Heart left ventricle (tissue), 16 donors: ENCODE data around the gene RAET1E. TPM values are rescaled to one million over a fixed set of nuclear protein-coding genes. Genes with fewer than 3 reads are reported as not detected.
"Not testable (repeated sequence)": the region's sequence is repeated elsewhere in the genome, so short reads cannot be mapped to it uniquely, and the experiment has no call there.

ENCODE experiments used
- ATAC-seq, 4 donors: fragments of 200-7000 bp; cut with Tn5 transposase; one replicate each; pipeline ENCODE4 v1.9.1; 2020 to 2022; ENCODE audit warnings: moderate library complexity in 4 of 4, mild to moderate bottlenecking in 3 of 4, moderate number of reproducible peaks in 1 of 4
- DNase-seq, 5 donors: peaks; one replicate each; pipeline ENCODE4 v3.0.0-alpha.2; 2020
- H3K27ac ChIP-seq, 12 donors: fragments of 200-600 bp; sonication (generic) in 4 of 12; one replicate each; pipeline versions ENCODE4 v1.5.0 to v1.8.0; 2016 to 2022; ENCODE audit warnings: mild to moderate bottlenecking in 2 of 12
- H3K27me3 ChIP-seq, 9 donors: fragments of 200-600 bp; sonication (generic) in 2 of 9; one replicate each; pipeline versions ENCODE4 v1.5.1 to v1.8.0; 2016 to 2022; ENCODE audit warnings: mild to moderate bottlenecking in 3 of 9
- H3K36me3 ChIP-seq, 9 donors: fragments of 200-600 bp; sonication (generic) in 2 of 9; one replicate each; pipeline versions ENCODE4 v1.5.0 to v1.8.0; 2018 to 2022; ENCODE audit warnings: mild to moderate bottlenecking in 2 of 9
- H3K4me1 ChIP-seq, 12 donors: fragments of 200-600 bp; sonication (generic) in 4 of 12; one replicate each; pipeline versions ENCODE4 v1.5.0 to v1.8.0; 2016 to 2022; ENCODE audit warnings: mild to moderate bottlenecking in 3 of 12
- H3K4me3 ChIP-seq, 12 donors: fragments of 200-600 bp; sonication (generic) in 4 of 12; one replicate each; pipeline versions ENCODE4 v1.5.0 to v1.8.0; 2017 to 2022; ENCODE audit warnings: mild to moderate bottlenecking in 9 of 12, moderate library complexity in 4 of 12
- H3K9me3 ChIP-seq, 12 donors: fragments of 200-600 bp; sonication (generic) in 4 of 12; one replicate each; pipeline versions ENCODE4 v1.5.0 to v1.8.0; 2016 to 2022; ENCODE audit warnings: mild to moderate bottlenecking in 1 of 12
- CTCF ChIP-seq, 12 donors: fragments of 200-600 bp; sonication (generic) in 4 of 12; IDR thresholded peaks; one replicate each; pipeline versions ENCODE4 v1.5.0 to v1.8.0; 2018 to 2022; ENCODE audit warnings: antibody characterized with exemption in 12 of 12, mild to moderate bottlenecking in 5 of 12
- POLR2A ChIP-seq, 2 donors: fragments of 450-650 bp; IDR thresholded peaks; one replicate each; pipeline ENCODE4 v1.6.1; 2017; ENCODE audit warnings: antibody characterized with exemption in 2 of 2, mild to moderate bottlenecking in 2 of 2, moderate library complexity in 2 of 2
- WGBS, 4 donors: extraction: QIAGEN DNeasy Blood & Tissue Kit in 2 of 4; methylation state at CpG; one replicate each; pipeline versions ENCODE4 v1.1.5 to v1.1.7; 2013 to 2018; 5-methylcytosine and 5-hydroxymethylcytosine counted together
- intact Hi-C, 10 donors: fragments of 100-400 bp; cut with DNase I; formaldehyde crosslinking; loops; one replicate each; pipeline versions ENCODE4 v1.11.1 to v1.14.2; 2022
- polyA plus RNA-seq, 2 donors: library from polyadenylated mRNA; stranded (reverse); fragments of 200-250 nt; gene quantifications; one replicate each; pipeline ENCODE4 v1.2.3, GENCODE V29; 2013
- total RNA-seq, 9 donors: library from RNA; depleted of rRNA in 2 of 9; stranded (reverse); fragments of >200 nt in 2 of 9; fragmentation: NEBNext Ultra II Directional in 3 of 9; extraction: Animal tissue kit (Norgen Biotek cat#: 25700) in 3 of 9; gene quantifications; one replicate each; pipeline versions ENCODE4 v1.1.0 to v1.2.4, GENCODE V29; 2016 to 2023
- donor health status: ischemic (EF 13 %, LVEDD 7.1; RV severe dilation, severe dysfunction).
- donor health status: healthy with polysubstance abuse.
- donor health status: DM: no; HTN: yes; CAD: no.
- donor health status: DM: no; HTN: no; CAD: no.
- donor health status: ischemic (EF 25% LVEDD 6.9; RV normal size, moderate dysfunction).
- donor health status: ischemic (EF 25% LVEDD 5.7; RV mildly dilated, moderate dysfunction).
- donor health status: healthy.
- donor health status: DM: yes; HTN: yes; CAD: no.
- donor health status: ischemic (EF 35%, LVEDD 5.7; RV mildly dilated, moderate dysfunction).
- donor health status: nonischemic (EF 11% LVEDD 7.7; RV severe dilation, severe dysfunction).
- donor health status: DM: yes; HTN: yes; CAD: no.
- donor health status: PGD.
- donor health status: ischemic (EF 29% LVEDD 5.4; RV normal size, mild dysfunction).
- donor health status: nonischemic (EF 23%, LVEDD 6.1; RV moderate dilation, normal function).

RAET1E gene
- total and polyA plus RNA-seq, 11 donors, result 0.12 to 5.0 (median 0.46) TPM; not detected in 6

GRCh38 chr6:149910721-149911151 lies 12.8 kb upstream of the RAET1E start:
- no peak overlapping the region for H3K27ac ChIP-seq
- ATAC-seq (no peak), DNase-seq (no peak)
- intact Hi-C loops, result no loop called here
- no peak overlapping the region for H3K4me3 ChIP-seq
- H3K9me3 ChIP-seq, result peaks cover 0 to 15% (median 0%) of the 10 kb centered on the region in 12 donors
- H3K4me1 ChIP-seq, result peaks cover 0 to 5% (median 0%) of the 10 kb centered on the region in 12 donors
- TF ChIP-seq POLR2A (IDR thresholded peaks at IDR 0.05) (no peak), CTCF (IDR thresholded peaks at IDR 0.05) (no peak)
- WGBS, 4 donors, result 93 to 97% (median 95%) methylated on average over 22 to 23 of the region's 23 CpGs
- no peaks in the 10 kb centered on the region for H3K36me3 ChIP-seq
- H3K27me3 ChIP-seq, result no peaks in the 10 kb centered on the region

GRCh38 chr6:149909701-149910470 lies 12.0 kb upstream of the RAET1E start:
- H3K9me3 ChIP-seq, result peaks cover 0 to 15% (median 0%) of the 10 kb centered on the region in 12 donors

GRCh38 chr6:149908480-149908879 lies 10.6 kb upstream of the RAET1E start:
- Histone ChIP-seq H3K4me1 (peaks cover 0 to 14% (median 0%) of the 10 kb centered on the region in 12 donors), H3K9me3 (peaks cover 0 to 15% (median 0%) of the 10 kb centered on the region in 12 donors)
- 73 to 85% (median 82%) methylated on average over 4 of the region's 4 CpGs for WGBS, 4 donors
- DNase-seq, H3K36me3 ChIP-seq, ATAC-seq, intact Hi-C loops, H3K27me3 ChIP-seq, H3K4me3 ChIP-seq, H3K27ac ChIP-seq: not testable (repeated sequence)

More at GRCh38 chr6:149909701-149910470, 12.0 kb upstream of the RAET1E start:
- Histone ChIP-seq H3K4me3 (no peak overlapping the region), H3K27ac (no peak overlapping the region), H3K36me3 (no peaks in the 10 kb centered on the region), H3K27me3 (no peaks in the 10 kb centered on the region), H3K4me1 (peaks cover 0 to 13% (median 0%) of the 10 kb centered on the region in 12 donors)
- TF ChIP-seq CTCF (IDR thresholded peaks at IDR 0.05) (no peak), POLR2A (IDR thresholded peaks at IDR 0.05) (no peak)
- intact Hi-C loops, result no loop called here
- no peak for ATAC-seq
- 84 to 92% (median 86%) methylated on average over 9 of the region's 9 CpGs for WGBS, 4 donors
- no peak for DNase-seq

GRCh38 chr6:149907317-149907716 lies 9.4 kb upstream of the RAET1E start:
- no peak for ATAC-seq
- WGBS, 4 donors, result 85 to 92% (median 87%) methylated on average over 2 of the region's 2 CpGs
- peaks cover 0 to 14% (median 0%) of the 10 kb centered on the region in 12 donors for H3K4me1 ChIP-seq

More at GRCh38 chr6:149907317-149907716, 9.4 kb upstream of the RAET1E start:
- Histone ChIP-seq H3K4me3 (no peak overlapping the region), H3K36me3 (no peaks in the 10 kb centered on the region), H3K9me3 (peaks cover 0 to 15% (median 0%) of the 10 kb centered on the region in 12 donors), H3K27me3 (no peaks in the 10 kb centered on the region), H3K27ac (no peak overlapping the region)
- intact Hi-C loops, result no loop called here
- DNase-seq, result no peak
- no peak for TF ChIP-seq POLR2A (IDR thresholded peaks at IDR 0.05)
- no peak for TF ChIP-seq CTCF (IDR thresholded peaks at IDR 0.05)
